ENCODE measurements around the gene DAAM1.

- no peak for TF ChIP-seq MAX (IDR thresholded peaks at IDR 0.05)
- TF ChIP-seq RAD21 (conservative IDR thresholded peaks at IDR 0.05 in 1 of 2, IDR thresholded peaks at IDR 0.05 in 1 of 2), result no peak
- TF ChIP-seq, protein P1, sequence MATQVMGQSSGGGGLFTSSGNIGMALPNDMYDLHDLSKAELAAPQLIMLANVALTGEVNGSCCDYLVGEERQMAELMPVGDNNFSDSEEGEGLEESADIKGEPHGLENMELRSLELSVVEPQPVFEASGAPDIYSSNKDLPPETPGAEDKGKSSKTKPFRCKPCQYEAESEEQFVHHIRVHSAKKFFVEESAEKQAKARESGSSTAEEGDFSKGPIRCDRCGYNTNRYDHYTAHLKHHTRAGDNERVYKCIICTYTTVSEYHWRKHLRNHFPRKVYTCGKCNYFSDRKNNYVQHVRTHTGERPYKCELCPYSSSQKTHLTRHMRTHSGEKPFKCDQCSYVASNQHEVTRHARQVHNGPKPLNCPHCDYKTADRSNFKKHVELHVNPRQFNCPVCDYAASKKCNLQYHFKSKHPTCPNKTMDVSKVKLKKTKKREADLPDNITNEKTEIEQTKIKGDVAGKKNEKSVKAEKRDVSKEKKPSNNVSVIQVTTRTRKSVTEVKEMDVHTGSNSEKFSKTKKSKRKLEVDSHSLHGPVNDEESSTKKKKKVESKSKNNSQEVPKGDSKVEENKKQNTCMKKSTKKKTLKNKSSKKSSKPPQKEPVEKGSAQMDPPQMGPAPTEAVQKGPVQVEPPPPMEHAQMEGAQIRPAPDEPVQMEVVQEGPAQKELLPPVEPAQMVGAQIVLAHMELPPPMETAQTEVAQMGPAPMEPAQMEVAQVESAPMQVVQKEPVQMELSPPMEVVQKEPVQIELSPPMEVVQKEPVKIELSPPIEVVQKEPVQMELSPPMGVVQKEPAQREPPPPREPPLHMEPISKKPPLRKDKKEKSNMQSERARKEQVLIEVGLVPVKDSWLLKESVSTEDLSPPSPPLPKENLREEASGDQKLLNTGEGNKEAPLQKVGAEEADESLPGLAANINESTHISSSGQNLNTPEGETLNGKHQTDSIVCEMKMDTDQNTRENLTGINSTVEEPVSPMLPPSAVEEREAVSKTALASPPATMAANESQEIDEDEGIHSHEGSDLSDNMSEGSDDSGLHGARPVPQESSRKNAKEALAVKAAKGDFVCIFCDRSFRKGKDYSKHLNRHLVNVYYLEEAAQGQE (IDR thresholded peaks at IDR 0.05), result no peak
- TF ChIP-seq CTCF (IDR thresholded peaks at IDR 0.05), result no peak
- TF ChIP-seq MAFK (IDR thresholded peaks at IDR 0.05; ENCODE audit: partially characterized antibody), result no peak
- no peak for TF ChIP-seq POLR2AphosphoS2 (conservative IDR thresholded peaks at IDR 0.05; ENCODE audit: low read length)
Observed at GRCh38 chr14:59146484-59146883, 42.0 kb upstream of the DAAM1 start.

Data from A549 (cell line).